HG02642 (cell line): ENCODE measurements around the gene TAS2R16.

Experiments
- ATAC-seq: cut with Tn5 transposase; IDR thresholded peaks from one replicate; pipeline ENCODE4 v1.9.1; 2021; ENCODE audit warnings: mild to moderate bottlenecking; ENCODE audit not compliant: unreplicated experiment, poor library complexity

The TAS2R16 gene

GRCh38 chr7:122995600-122995999, at the start of gene TAS2R16:
TSS of gene TAS2R16 (minus strand) at chr7:122995700. CDS start at chr7:122995634, 66 bp downstream.
- no peak for ATAC-seq

- ATAC-seq: no peak
Observed at GRCh38 chr7:123043642-123044041, 48.1 kb upstream of the TAS2R16 start.

- no peak for ATAC-seq
Observed at GRCh38 chr7:123041101-123041500, 45.6 kb upstream of the TAS2R16 start.

DNA sequence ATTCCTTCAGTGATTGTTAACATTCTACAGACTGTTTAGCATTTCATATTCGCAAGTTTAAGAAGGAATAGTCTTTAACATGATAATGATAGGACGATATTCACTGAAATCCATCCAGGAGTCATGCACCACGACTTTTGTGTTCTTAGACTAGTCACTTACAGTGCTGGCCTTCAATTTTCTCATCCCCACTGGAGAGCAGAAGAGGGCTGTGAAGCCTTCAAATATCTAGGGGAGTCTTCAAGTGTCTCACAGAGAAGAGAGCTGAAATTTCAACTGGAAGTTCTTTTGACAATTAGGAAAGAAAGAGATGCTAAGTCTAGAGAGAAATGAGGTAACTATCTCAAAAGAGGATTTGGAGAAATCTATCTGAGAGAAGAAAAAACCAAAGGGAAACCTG, 43.8 kb upstream of the TAS2R16 start:
- ATAC-seq: no peak

DNA sequence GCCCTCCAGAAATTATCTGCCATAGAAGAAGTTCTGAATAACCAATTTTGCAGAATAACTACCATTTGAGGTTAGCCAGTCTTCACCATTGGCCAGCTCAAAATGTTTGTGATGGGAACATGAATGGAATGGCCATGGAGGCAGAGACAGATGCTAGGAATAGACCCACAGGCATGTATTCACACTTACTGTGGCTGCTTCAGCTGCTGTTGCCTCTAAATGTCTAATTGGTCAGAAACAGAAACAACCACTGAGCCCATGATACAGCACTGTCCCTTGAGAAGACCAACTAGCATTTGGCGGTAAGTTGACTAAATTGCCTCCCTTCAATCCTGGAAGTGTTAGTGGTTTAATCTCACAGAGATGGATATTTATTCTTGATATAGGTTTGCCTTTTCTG, 38.6 kb upstream of the TAS2R16 start:
- no peak for ATAC-seq

- ATAC-seq: no peak
Observed at GRCh38 chr7:123030631-123031030, 35.1 kb upstream of the TAS2R16 start.

DNA sequence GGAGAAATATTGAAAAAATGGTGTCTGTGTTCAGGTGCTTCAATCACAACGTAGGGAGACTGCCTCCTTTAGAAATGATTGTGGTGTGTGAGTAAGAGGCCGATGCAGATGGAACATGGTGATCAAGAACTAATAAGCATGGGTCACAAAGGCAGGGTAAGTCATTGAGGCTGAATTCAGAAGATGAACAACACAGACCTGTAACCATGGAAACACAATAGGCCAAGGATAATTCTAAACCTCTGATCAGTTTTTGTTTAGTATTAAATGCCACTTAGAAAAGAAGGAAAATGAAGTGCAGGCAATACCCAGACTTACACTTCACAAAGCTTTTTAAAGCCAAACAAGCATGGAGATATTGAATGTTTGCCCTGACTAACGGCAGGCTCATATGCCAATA, 32.8 kb upstream of the TAS2R16 start:
- ATAC-seq: no peak

- no peak for ATAC-seq
Observed at GRCh38 chr7:123026251-123026650, 30.8 kb upstream of the TAS2R16 start.

DNA sequence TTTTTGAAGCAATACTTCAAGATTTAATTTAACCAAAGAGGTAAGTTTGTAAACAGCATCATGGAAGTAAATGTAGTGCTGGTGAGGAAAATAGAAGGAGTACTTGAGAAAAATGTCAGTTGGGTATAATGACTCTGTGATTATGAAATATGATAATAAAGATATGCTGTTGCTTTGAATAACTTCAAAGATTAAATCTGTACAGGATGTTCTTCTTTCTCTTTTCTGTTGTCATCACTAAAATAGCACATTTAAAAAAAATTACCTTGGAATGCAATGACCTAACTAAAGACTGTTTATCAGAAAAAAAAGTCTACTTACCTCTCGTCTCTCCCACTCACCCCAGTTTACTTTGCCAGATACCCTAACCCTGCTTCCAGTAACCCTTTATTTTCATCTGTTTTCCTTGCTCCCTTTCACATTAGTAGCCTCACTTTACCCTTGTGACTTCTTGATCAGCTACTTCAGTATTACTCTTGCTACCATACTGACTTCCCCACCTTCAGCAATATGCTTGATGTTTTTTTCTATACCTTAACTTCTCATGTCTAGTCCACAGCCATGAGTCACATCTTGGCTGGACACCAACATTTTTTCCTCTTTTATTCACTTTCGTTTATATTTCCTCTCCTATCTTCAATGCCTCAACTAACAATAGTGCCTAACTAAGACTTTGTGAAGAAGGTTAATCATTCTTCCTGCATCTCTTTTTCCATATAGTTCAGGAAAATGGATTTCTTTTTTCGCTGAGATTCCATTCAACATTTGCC, 29.7 kb upstream of the TAS2R16 start:
- ATAC-seq: no peak

GRCh38 chr7:123023126-123023525, 27.6 kb upstream of the TAS2R16 start:
- no peak for ATAC-seq

DNA sequence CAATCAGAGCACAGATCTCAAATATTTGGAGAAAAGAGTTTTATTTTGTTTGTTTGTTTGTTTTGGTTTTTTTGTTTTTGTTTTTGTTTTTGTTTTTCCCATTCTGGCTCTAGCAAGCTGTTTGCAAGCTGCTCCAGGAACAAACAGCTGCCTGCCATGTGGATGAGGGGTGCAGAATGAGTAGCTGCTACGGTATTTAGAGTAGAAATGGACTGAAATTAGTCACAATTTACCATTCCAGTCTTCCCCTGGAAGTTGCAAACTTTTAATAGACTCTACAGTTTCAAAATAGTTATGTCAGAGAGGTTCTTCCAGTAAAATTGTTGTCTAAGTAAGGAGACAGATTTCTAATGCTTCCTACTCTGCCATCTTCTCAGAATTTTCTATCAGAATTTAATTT, 27.1 kb upstream of the TAS2R16 start:
- ATAC-seq: no peak

DNA sequence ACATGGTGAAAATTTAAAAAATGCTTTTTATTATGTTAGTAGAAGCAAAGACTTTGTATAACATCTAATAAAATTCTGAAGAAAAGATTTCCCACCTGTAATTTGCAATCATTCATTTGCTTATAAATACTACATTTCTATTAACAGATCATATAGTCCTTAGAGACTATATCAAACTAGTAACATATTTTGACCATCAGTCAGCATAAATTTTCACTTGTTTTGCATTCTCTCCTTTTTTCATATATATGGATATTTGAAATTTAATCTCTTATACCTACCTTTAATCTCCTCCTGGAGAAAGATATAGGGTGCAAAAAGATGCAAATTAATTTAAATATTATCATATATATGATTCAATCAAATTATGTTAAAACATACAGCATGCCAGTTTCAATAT, 16.9 kb upstream of the TAS2R16 start:
- ATAC-seq: no peak

DNA sequence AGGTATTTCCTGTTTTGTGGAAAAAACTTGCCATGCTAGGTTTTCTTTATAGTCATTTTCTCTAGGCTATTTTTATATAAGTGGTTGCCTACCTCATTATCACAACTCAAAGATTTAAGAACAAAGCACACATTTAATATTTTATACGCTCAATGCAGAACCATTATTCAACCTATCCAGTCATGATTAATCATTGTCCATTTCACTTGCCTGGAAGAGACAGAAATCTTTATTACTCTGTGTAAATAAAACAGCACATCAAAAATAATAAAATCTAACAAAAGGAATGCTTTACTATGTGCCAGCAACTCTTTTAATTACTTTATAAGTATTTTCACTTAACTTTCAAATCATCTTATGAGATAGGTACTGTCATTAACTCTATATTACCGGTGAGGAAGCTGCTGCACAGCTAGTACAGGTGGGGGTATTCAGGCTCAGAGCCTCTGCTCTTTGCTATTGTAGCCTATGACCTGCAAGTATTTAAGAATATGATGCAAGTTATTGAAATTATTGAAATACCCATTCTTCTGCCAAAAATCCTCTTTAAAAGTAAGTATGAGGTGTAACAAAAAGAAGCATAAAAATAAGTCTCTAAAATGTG, 16.4 kb upstream of the TAS2R16 start:
- ATAC-seq: no peak

DNA sequence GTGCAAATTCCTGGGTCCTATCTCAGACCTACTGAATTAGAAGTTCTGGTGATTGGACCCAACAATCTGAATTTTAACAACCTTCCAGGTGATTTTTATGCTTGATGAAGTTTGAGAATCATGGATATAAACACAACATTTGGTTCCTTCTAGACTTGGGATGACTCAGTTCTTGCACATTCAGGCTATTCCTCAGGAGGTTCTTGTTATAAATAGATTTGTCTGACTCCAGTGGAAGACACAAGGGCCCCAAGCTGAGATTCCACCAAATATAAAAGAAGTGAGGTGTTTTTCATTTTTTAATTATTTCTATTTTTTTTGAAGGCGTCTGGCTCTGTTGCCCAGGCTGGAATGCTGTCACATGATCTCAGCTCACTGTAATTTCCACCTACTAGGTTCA, 9.4 kb upstream of the TAS2R16 start:
- ATAC-seq: no peak

DNA sequence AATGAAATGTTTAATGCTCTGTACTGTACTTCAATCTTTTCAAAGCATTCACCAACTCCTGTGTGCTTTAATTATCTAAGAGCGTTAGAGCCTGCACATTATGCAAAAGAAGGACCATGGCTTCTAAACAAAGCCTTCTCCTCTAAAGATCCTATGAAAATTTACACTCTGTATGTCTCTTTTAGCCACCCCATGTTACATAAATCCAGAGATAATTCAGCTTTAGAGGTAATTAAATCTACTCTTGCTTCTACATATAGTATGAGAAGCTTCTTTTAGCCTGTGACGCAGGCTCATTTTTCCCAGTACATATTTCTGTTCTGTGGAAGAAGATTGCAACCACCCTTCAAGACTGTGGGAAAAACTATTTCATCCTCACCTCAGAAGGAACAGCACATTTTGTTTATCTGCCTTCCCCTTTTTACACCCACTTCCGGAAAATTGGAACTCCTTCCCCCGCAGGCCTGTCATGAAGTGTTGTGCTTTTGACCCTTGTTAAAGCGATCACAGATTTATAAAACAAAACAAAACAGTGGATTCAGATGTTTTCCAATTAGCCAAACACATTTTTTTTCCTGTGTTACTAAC, 8.1 kb upstream of the TAS2R16 start:
- no peak for ATAC-seq

- no peak for ATAC-seq
Observed at GRCh38 chr7:122989577-122989976, 5.9 kb downstream of the TAS2R16 start.

DNA sequence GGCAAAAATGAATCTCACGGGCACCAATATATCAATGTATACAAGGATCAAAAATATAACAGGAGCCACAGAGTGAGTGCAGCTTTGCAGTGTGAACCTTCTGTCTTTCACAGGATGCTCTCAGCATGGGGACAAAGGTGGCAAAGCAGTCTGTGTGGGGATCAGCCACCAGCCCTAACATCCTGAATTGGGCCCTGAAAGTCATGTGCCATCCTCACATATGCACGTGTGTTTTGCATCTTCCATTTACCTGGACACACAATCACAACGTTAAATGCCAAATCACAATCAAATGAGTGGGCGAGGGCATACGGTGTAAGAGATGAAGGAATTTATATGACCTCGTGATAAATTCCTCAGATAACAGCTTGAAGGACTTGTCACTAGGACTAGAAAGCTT, 6.5 kb downstream of the TAS2R16 start:
- ATAC-seq: no peak

DNA sequence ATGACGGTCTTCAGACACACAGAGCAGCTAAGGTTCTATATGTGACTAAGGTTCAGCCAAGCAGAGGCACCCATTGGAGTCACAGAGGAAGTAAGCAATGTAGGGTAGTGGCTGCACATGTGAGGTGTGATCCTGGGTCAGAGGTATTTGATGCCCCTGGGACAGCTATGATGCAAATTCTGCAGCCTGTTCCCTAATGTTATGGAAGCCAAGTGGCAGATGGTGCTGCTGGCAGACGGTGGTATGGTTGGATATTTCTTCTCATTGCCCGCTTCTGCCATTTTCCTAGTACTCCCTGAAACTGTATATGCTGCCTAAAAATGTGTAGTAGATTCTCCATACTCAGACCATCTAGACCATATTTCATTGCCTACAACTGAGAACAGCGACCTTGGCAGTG, 7.2 kb downstream of the TAS2R16 start:
- ATAC-seq: no peak

GRCh38 chr7:122987463-122987862, 8.0 kb downstream of the TAS2R16 start:
- no peak for ATAC-seq

- no peak for ATAC-seq
Observed at GRCh38 chr7:122984021-122984420, 11.5 kb downstream of the TAS2R16 start.

DNA sequence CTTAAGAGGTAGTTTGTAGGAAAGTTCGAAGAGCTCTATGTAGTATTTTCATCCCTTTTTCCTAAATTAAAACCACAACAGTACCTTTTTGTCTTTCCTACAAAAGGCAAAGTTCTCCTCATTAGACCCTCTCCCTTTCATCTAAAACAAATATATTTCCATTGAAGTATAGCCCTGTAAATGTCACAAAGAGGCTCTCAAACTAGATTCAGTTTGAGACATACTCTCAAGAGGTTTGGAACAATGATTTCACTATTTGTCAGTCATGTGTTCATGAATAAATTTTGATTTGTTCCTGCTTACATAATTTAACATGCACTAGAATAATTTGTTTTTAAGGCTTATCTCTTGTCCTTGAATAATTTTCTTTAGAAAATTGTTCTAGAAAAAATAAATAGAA, 12.2 kb downstream of the TAS2R16 start:
- no peak for ATAC-seq

DNA sequence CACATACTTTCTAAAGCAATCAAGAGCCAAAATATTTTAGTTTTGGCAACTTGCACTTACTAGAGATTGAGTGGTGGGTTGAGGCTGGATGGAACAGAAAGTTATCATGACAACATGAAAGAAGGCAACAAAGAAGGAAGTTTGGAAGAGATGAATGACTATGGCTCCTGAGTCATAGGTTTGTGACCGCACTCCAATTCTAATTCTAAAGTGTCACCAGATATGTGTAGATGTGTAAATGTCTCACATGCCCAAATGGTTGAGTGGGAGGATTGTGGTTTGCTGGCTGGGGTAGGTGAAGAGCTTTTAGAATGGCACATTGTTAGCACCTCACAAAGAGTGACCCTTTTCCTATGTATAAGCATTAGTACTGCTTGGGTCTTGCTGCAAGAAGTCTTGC, 20.2 kb downstream of the TAS2R16 start:
- no peak for ATAC-seq
